Fibroblast of the aortic adventitia (primary cell): ENCODE data around the gene KLK8. TPM values are rescaled to one million over a fixed set of nuclear protein-coding genes. Genes with fewer than 3 reads are reported as not detected.

Experiments used
- DNase-seq: peaks from one replicate; pipeline ENCODE4 v3.0.0-alpha.2; 2010; ENCODE audit warnings: low read depth
- H3K4me3 ChIP-seq: 2 replicates; pipeline ENCODE4 v1.5.1; 2011; ENCODE audit warnings: low read depth, mild to moderate bottlenecking, control low read depth, low read length, moderate library complexity
- total RNA-seq: library from RNA; depleted of rRNA; stranded (reverse); fragments of >200 nt; gene quantifications from 2 replicates; pipeline ENCODE4 v1.2.3, GENCODE V29; 2012; ENCODE audit warnings: low replicate concordance
- TF ChIP-seq, protein P1 (sequence below): IDR thresholded peaks from 2 replicates; pipeline ENCODE4 v1.5.1; 2011; ENCODE audit warnings: mild to moderate bottlenecking, low read length, control low read depth, inconsistent platforms; ENCODE audit not compliant: insufficient read depth

The KLK8 gene
- total RNA-seq, 1 donor, result not detected

DNA sequence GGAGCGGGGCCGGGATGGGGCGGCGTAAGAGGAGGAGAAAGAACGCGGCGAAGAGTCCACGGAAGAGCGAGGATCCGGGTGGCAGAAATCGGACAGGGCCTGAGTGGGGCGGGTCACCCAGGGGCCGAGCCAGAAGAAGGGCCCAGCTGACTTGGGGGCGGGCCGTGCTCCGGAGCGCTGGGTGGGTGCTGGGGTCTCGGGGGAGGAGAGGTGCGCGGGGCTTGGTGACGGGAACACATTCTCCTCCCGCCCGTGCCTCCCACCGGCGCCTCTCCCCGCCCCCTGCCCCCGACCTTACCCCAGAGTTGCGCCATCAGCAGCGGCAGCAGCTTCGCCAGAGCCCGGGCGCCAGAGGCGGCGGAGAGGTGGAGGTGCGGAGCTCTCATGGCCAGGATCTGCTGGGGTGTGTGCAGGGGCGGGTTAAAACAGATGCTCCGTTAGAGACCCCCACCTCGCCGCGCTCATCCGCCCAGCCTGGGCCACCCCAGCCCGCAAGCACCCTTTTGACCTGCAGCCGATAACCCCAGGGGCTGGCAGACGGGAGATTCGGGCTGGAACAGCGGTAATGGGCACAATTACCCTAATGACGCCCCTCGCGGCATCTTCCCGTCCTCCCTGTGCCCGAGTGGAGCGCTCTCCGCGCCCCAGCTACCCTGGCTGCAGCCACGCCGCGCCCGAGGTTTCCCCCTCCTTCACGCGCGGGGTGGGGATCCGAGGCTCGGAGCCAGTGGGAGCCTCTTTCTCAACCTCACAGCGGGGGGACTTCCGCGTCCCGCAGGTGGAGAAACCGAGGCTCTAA, 17.5 kb upstream of the KLK8 start:
- TF ChIP-seq, protein P1, sequence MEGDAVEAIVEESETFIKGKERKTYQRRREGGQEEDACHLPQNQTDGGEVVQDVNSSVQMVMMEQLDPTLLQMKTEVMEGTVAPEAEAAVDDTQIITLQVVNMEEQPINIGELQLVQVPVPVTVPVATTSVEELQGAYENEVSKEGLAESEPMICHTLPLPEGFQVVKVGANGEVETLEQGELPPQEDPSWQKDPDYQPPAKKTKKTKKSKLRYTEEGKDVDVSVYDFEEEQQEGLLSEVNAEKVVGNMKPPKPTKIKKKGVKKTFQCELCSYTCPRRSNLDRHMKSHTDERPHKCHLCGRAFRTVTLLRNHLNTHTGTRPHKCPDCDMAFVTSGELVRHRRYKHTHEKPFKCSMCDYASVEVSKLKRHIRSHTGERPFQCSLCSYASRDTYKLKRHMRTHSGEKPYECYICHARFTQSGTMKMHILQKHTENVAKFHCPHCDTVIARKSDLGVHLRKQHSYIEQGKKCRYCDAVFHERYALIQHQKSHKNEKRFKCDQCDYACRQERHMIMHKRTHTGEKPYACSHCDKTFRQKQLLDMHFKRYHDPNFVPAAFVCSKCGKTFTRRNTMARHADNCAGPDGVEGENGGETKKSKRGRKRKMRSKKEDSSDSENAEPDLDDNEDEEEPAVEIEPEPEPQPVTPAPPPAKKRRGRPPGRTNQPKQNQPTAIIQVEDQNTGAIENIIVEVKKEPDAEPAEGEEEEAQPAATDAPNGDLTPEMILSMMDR, result no peak
- DNase-seq, result no peak
- no peak overlapping the region for H3K4me3 ChIP-seq

DNA sequence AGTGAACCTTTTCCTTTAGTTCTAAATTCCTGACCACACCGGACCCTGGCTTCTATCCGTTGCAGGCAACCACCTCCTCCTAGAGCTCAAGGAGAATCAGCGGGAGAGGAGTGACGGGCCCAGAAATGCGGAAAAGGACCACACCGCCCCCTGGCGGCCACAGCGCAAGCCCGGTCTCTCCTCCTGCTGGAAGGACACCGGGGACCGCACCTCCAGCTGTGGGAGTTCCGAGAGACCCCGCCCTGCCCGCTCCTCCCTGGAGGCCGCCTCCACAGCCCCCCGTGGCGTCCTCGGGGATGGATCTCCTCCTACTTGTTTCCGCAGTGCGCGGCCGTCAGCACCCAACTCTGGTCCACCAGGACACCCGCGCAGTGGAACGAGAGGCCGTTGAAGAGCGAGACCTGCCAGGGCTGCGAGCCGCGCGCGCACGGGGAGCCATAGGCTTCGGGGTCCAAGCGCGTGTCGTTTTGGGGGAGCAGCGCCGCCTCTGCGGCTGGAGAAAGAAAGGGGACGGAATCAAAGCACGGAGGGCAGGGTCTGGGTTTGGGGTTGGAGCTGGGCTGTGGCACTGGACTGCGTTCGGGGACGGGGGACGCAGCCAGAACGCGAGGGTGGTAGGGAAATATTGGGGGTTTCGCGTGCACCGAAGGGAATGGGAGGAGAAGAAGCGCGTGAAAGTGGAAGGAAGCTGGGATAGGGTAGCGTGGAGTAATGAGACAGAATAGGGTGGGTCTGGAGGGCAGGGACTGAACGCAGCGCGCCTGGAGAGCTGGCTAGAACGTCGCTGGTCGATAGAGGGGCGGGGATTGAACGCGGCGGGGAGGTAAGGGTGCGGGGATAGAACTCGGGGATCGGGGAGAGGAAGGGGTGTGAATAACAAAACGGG, 15.6 kb upstream of the KLK8 start:
- TF ChIP-seq, protein P1, result peak; percentile 68
- peak; percentile 39 for DNase-seq
- peak overlapping the region; percentile 9 for H3K4me3 ChIP-seq

DNA sequence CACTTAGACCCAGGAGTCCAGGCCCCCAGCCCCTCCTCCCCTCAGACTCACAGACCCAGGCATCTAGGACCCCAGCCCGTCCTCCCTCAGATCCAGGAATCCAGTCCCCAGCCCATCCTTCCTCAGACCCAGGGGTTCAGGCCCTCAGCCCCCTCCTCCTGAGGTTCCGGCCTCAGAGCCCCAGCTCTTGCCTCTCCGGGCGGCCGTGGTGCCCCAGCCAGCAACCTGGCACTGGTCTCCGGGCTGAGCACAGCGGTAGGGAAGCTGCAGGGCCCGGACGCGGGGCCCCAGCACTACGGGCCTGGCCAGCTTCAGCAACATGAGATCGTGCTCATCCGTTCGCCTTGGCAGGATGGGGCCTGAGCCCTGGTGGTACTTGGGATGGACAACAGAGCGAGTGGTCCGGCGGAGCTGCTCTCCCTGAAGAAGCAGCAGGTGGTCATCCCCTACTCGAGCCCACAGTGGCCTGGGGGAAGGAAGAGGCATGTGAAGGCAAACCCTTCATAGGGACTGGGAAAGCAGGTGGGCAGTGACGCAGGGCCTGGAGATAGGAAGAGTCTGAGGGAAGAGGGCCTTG, 14.4 kb upstream of the KLK8 start:
- DNase-seq, result no peak
- TF ChIP-seq, protein P1, result no peak
- H3K4me3 ChIP-seq, result no peak overlapping the region

- no peak overlapping the region for H3K4me3 ChIP-seq
- DNase-seq, result no peak
- TF ChIP-seq, protein P1, result no peak
Observed at GRCh38 chr19:51014242-51014641, 12.8 kb upstream of the KLK8 start.

- H3K4me3 ChIP-seq, result no peak overlapping the region
- no peak for DNase-seq
- TF ChIP-seq, protein P1, result no peak
Observed at GRCh38 chr19:51012661-51013190, 11.3 kb upstream of the KLK8 start.

DNA sequence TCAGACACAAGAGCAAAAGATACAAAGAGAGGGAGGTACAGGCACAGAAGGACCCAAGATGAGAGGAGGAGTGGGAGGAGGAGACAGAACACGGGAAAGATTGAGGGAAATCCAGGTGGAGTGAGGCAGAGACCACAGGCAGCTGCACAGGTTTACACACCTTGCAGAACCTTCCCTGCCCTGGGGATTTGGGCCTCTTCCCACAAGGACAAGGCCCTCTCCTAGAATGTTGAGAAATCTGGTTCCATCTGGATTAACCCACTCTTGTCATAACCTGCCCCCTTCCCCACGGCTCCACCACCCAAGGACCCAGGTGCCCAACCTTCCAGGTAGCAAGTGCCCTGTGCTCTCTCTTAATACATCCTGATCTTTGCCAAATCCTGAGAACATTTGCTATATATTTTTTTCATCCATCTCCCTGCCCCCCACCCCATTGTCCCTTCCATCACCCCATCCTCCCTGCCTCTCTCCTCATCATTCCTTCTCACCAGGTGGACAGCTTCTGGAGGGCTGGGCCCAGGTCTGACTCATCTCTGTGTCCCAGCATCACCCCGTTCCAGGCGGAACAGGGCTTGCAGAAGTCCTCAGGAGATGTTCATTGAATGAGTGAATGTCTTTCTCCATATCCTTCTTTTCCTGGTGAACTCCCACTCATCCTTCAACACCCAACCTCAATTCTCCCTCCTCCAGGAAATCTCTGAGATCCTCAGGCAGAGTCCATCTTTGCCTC, 8.8 kb upstream of the KLK8 start:
- TF ChIP-seq, protein P1, result no peak
- no peak overlapping the region for H3K4me3 ChIP-seq
- no peak for DNase-seq
